HG03520 (cell line): ENCODE measurements around the gene NIPBL.

ENCODE experiments used
- ATAC-seq: cut with Tn5 transposase; IDR thresholded peaks from one replicate; pipeline ENCODE4 v1.9.1; 2021; ENCODE audit warnings: mild to moderate bottlenecking, moderate library complexity; ENCODE audit not compliant: unreplicated experiment

Gene NIPBL

GRCh38 chr5:37014321-37014720 is 137.8 kb downstream of the NIPBL start:
- no peak for ATAC-seq

- ATAC-seq: no peak
These were observed 139.5 kb downstream of the NIPBL start for GRCh38 chr5:37015795-37016666.

GRCh38 chr5:37028910-37029309 is 152.3 kb downstream of the NIPBL start:
- no peak for ATAC-seq

GRCh38 chr5:37029436-37029835 is 152.9 kb downstream of the NIPBL start:
- no peak for ATAC-seq

GRCh38 chr5:37034955-37035354 is 158.4 kb downstream of the NIPBL start:
- no peak for ATAC-seq

- ATAC-seq: no peak
These were observed 161.3 kb downstream of the NIPBL start for GRCh38 chr5:37037840-37038239.

- ATAC-seq: no peak
These were observed 163.3 kb downstream of the NIPBL start for GRCh38 chr5:37039824-37040223.

- ATAC-seq: no peak
These were observed 167.1 kb downstream of the NIPBL start for GRCh38 chr5:37043693-37044092.

- ATAC-seq: no peak
These were observed 167.6 kb downstream of the NIPBL start for GRCh38 chr5:37044120-37044519.

- ATAC-seq: no peak
These were observed 169.1 kb downstream of the NIPBL start for GRCh38 chr5:37045703-37046102.

- ATAC-seq: no peak
These were observed 171.4 kb downstream of the NIPBL start for GRCh38 chr5:37047947-37048346.

GRCh38 chr5:37054391-37054790 is 177.8 kb downstream of the NIPBL start:
- no peak for ATAC-seq

GRCh38 chr5:37055383-37055990 is 178.9 kb downstream of the NIPBL start:
- ATAC-seq: no peak

- ATAC-seq: no peak
These were observed 180.2 kb downstream of the NIPBL start for GRCh38 chr5:37056762-37057161.

GRCh38 chr5:37060030-37060429 is 183.5 kb downstream of the NIPBL start:
- ATAC-seq: no peak

GRCh38 chr5:37063739-37064138 is 187.2 kb downstream of the NIPBL start:
- no peak for ATAC-seq

- no peak for ATAC-seq
These were observed 187.9 kb downstream of the NIPBL start for GRCh38 chr5:37064442-37064841.

- ATAC-seq: no peak
These were observed 194.9 kb downstream of the NIPBL start for GRCh38 chr5:37071487-37071886.

GRCh38 chr5:37071901-37072581 is 195.5 kb downstream of the NIPBL start:
- ATAC-seq: no peak

- ATAC-seq: no peak
These were observed 198.9 kb downstream of the NIPBL start for GRCh38 chr5:37075399-37075950.

GRCh38 chr5:37077146-37077545 is 200.6 kb downstream of the NIPBL start:
- no peak for ATAC-seq

- no peak for ATAC-seq
These were observed 204.1 kb downstream of the NIPBL start for GRCh38 chr5:37080697-37081096.
